HG02970 (cell line): ENCODE data around the gene PARD3.
"Not testable (repeated sequence)": the region's sequence is repeated elsewhere in the genome, so short reads cannot be mapped to it uniquely, and the experiment has no call there.

Source experiments
- ATAC-seq: cut with Tn5 transposase; IDR thresholded peaks from one replicate; pipeline ENCODE4 v1.9.1; 2021; ENCODE audit warnings: mild to moderate bottlenecking, moderate library complexity, moderate number of reproducible peaks; ENCODE audit not compliant: unreplicated experiment, low FRiP score

The PARD3 gene

GRCh38 chr10:34661580-34661979 is 153.5 kb downstream of the PARD3 start:
- no peak for ATAC-seq

GRCh38 chr10:34658934-34659333 is 156.2 kb downstream of the PARD3 start:
- ATAC-seq: no peak

- no peak for ATAC-seq
Measured at GRCh38 chr10:34656661-34657060, 158.4 kb downstream of the PARD3 start.

- ATAC-seq: no peak
Measured at GRCh38 chr10:34655286-34656170, 159.6 kb downstream of the PARD3 start.

- ATAC-seq: no peak
Measured at GRCh38 chr10:34654211-34654610, 160.9 kb downstream of the PARD3 start.

- ATAC-seq: no peak
Measured at GRCh38 chr10:34653530-34653929, 161.6 kb downstream of the PARD3 start.

- no peak for ATAC-seq
Measured at GRCh38 chr10:34651416-34652195, 163.5 kb downstream of the PARD3 start.

GRCh38 chr10:34650156-34650555 is 164.9 kb downstream of the PARD3 start:
- no peak for ATAC-seq

GRCh38 chr10:34649385-34649784 is 165.7 kb downstream of the PARD3 start:
- ATAC-seq: no peak

GRCh38 chr10:34648919-34649318 is 166.2 kb downstream of the PARD3 start:
- ATAC-seq: no peak

- ATAC-seq: no peak
Measured at GRCh38 chr10:34647875-34648865, 166.9 kb downstream of the PARD3 start.

- ATAC-seq: no peak
Measured at GRCh38 chr10:34647160-34647559, 167.9 kb downstream of the PARD3 start.

- no peak for ATAC-seq
Measured at GRCh38 chr10:34646331-34646730, 168.8 kb downstream of the PARD3 start.

GRCh38 chr10:34644815-34645214 is 170.3 kb downstream of the PARD3 start:
- ATAC-seq: not testable (repeated sequence)

- ATAC-seq: no peak
Measured at GRCh38 chr10:34644224-34644623, 170.9 kb downstream of the PARD3 start.

- no peak for ATAC-seq
Measured at GRCh38 chr10:34643620-34644019, 171.5 kb downstream of the PARD3 start.

- no peak for ATAC-seq
Measured at GRCh38 chr10:34641913-34642558, 173.1 kb downstream of the PARD3 start.

GRCh38 chr10:34641147-34641912 is 173.8 kb downstream of the PARD3 start:
- ATAC-seq: no peak

- no peak for ATAC-seq
Measured at GRCh38 chr10:34638406-34639054, 176.6 kb downstream of the PARD3 start.
